IPS-11a (cell line): ENCODE results near the gene KRTAP13-1.

Source experiments
- H3K4me3 ChIP-seq: one replicate; pipeline ENCODE4 v1.5.1; 2013; ENCODE audit warnings: low read depth, low read length, control low read depth

The KRTAP13-1 gene

GRCh38 chr21:30395731-30396130 lies at the start of gene KRTAP13-1:
TSS of gene KRTAP13-1 (plus strand) at chr21:30396031. CDS start at chr21:30396087, 56 bp downstream.
- H3K4me3 ChIP-seq, result no peak within 1 kb of the TSS

DNA sequence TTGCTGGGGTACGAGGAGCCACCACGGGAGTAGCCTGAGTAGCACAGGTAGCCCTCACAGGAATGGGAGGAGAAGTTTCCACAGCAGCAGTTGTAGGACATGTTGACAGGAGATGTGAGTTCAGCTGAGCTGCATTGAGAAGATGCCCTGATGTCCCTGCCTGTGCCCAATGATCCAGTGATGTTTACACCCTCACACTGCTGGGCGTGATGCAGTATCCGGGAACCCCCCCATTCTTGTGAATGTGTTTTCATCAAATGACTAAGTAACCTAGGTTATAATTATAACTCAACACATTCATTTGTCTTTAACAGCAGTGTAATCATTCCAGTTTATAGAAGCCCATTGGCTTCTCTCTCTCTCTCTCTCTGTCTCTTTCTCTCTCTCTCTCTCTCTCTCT lies 47.3 kb upstream of the KRTAP13-1 start, which contains the start of gene KRTAP23-1:
Gene KRTAP23-1, minus strand, starts transcription at position 101 of the 400 bp plus-strand sequence. Its CDS starts 0 bp downstream, at position 101.
- H3K4me3 ChIP-seq, result no peak within 1 kb of the TSS

- H3K4me3 ChIP-seq, result no peak overlapping the region
Observed at GRCh38 chr21:30349572-30349971, 46.3 kb upstream of the KRTAP13-1 start.

DNA sequence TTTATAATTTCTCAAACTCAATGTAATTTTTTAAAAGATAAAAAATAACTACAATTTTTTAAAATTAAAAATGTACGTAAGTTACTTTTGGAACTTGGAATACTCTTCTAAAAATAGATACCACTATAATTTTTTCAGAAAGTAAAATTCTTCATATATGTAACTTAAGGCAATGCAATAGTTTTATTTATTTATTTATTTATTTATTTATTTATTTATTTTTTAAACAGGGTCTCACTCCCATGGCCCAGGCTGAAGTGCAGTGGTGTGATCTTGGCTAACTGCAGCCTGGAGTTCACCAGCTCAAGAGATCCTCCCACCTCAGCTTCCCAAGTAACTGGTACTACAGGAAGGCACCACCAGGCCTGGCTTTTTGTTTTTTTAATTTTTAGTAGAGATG lies 44.3 kb upstream of the KRTAP13-1 start:
- no peak overlapping the region for H3K4me3 ChIP-seq

DNA sequence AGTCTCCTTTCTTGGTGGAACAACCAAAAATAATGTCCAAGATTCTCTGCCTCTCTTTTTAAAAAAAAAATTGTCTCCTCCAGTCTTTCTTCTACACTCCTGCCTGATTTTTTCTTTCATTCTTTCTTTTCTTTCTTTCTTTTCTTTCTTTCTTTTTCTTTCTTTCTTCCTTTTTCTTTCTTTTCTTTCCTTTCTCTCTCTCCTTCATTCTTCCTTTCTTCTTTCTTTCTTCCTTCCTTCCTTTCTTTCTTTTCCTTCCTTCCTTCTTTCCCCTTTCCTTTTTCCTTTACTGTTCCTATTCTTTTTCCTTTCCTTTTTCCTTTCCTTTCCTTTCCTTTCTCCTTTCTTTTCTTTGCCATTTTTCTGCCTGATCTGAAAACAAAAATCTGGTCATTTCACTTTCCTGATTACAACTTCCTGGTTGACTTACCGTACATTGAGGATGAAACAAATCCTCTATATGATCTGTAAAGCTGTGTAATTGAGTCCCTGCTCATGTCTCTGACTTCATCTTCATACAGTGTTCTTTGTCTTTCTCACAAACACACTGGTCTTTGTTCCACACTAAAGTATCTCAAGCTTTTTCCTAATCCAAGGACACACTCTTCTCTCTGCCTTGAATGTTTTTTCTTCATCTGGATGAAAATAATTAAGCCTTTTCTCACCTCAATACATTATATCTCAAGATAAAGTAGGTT lies 41.4 kb upstream of the KRTAP13-1 start:
- H3K4me3 ChIP-seq, result no peak overlapping the region

DNA sequence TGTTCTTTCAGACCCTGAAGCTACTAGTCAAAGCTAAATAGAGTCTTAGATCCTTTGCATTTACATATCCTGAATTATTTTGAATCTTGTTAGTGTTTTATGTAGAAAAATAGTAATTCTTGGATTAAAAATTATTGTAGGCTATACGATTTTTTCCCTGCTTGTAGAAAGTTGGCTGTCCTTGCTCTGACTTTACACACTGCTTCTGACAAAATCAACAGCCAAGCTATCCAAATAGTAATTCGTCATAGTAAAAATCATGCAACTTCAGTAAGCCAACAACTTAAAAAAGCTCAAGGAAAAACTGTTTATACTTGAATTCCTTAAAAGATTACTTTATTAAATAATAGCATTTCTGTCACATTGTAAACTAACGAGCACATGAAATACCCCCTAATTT lies 39.9 kb upstream of the KRTAP13-1 start:
- H3K4me3 ChIP-seq, result no peak overlapping the region

GRCh38 chr21:30372139-30372770 lies 23.6 kb upstream of the KRTAP13-1 start, which contains the start of gene KRTAP13-2:
TSS of gene KRTAP13-2 (minus strand) at chr21:30372271. CDS start at chr21:30372213, 58 bp downstream.
- H3K4me3 ChIP-seq, result no peak within 1 kb of the TSS

- H3K4me3 ChIP-seq, result no peak overlapping the region
Observed at GRCh38 chr21:30382201-30382600, 13.6 kb upstream of the KRTAP13-1 start.

- no peak overlapping the region for H3K4me3 ChIP-seq
Observed at GRCh38 chr21:30391492-30392025, 4.3 kb upstream of the KRTAP13-1 start.

GRCh38 chr21:30408782-30409494 lies 13.1 kb downstream of the KRTAP13-1 start:
- no peak overlapping the region for H3K4me3 ChIP-seq

- H3K4me3 ChIP-seq, result no peak overlapping the region
Observed at GRCh38 chr21:30415993-30416392, 20.2 kb downstream of the KRTAP13-1 start.

DNA sequence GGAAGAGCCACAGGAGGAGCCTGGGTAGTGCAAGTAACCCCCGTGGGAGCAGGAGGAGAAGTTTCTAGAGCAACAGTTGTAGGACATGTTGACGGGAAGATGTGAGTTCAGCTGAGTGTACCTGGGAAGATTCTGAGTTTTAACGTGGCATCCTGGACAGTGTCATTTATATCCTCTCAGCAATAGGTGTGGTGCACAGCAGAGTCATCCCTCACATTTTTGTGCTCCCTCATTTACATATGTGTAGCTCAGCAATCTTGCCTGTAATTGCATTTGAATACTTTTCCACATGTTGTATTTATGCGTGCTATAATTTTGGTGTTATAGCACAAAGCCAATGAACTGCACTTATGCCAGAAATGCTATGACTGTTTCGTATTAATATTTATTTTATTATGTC lies 30.0 kb downstream of the KRTAP13-1 start, which contains the start of gene KRTAP13-3:
Gene KRTAP13-3, minus strand, starts transcription at position 101 of the 400 bp plus-strand sequence. Its CDS starts 14 bp downstream, at position 87.
- no peak within 1 kb of the TSS for H3K4me3 ChIP-seq

GRCh38 chr21:30426731-30427130 lies 30.9 kb downstream of the KRTAP13-1 start:
- H3K4me3 ChIP-seq, result no peak overlapping the region

DNA sequence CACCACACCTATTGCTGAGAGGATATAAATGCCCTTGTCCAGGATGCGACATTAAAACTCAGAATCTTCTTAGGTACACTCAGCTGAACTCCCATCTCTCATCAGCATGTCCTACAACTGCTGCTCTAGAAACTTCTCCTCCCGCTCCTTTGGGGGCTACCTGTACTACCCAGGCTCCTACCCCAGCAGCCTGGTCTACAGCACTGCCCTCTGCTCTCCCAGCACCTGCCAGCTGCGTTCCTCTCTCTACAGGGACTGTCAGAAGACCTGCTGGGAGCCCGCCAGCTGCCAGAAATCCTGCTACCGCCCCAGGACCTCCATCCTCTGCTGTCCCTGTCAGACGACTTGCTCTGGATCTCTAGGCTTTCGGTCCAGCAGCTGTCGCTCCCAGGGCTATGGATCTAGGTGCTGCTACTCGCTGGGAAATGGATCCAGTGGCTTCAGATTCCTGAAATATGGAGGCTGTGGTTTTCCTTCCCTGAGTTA lies 34.4 kb downstream of the KRTAP13-1 start, which contains the start of gene KRTAP13-4:
Gene KRTAP13-4, plus strand, starts transcription at position 51 of the 486 bp plus-strand sequence. Its CDS starts 56 bp downstream, at position 107.
- H3K4me3 ChIP-seq, result no peak within 1 kb of the TSS

- no peak overlapping the region for H3K4me3 ChIP-seq
Observed at GRCh38 chr21:30434033-30434631, 38.3 kb downstream of the KRTAP13-1 start.

DNA sequence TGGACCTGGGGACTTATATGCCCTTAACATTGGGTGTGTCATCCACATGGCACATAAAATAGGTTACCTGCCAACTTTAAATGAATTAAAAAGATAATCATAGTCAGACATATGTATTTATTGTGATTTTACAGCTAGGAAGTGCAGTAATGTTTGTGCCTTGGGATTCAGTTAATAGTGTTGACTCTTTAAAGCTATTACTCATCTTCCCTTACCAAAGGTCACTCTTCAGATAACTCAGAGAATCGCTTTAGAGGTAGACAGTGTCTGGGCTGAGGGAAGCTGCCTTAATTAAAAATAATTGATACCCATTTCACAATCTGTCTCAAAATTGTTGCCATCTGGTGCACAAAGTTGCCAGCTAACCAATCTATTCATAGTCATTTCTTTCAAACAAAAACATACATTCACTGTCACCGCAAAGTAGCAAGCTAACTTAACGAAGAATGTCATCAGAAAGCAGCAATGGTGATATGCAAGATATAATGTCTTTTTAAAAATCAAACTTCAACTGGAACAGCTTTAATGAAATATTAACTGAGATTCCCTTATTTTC lies 41.3 kb downstream of the KRTAP13-1 start:
- no peak overlapping the region for H3K4me3 ChIP-seq

- H3K4me3 ChIP-seq, result no peak within 1 kb of the TSS
Observed at GRCh38 chr21:30439975-30440374, 44.1 kb downstream of the KRTAP13-1 start, which contains the start of gene KRTAP15-1. TSS of gene KRTAP15-1 (plus strand) at chr21:30440275. CDS start at chr21:30440328, 53 bp downstream.

- H3K4me3 ChIP-seq, result no peak overlapping the region
Observed at GRCh38 chr21:30443226-30443625, 47.4 kb downstream of the KRTAP13-1 start.

- no peak overlapping the region for H3K4me3 ChIP-seq
Observed at GRCh38 chr21:30444204-30444603, 48.4 kb downstream of the KRTAP13-1 start.
